SK-N-DZ (cell line): ENCODE results near the gene MX1.

Experiments
- DNase-seq: peaks from one replicate; pipeline ENCODE4 v3.0.0-alpha.2; 2015; ENCODE audit warnings: low spot score

MX1 gene

GRCh38 chr21:41431788-41432548, 5.9 kb downstream of the MX1 start:
- no peak for DNase-seq

- no peak for DNase-seq
Observed at GRCh38 chr21:41432562-41433460, 6.8 kb downstream of the MX1 start.

GRCh38 chr21:41433566-41433965, 7.5 kb downstream of the MX1 start:
- no peak for DNase-seq

GRCh38 chr21:41435706-41436105, 9.7 kb downstream of the MX1 start:
- no peak for DNase-seq

GRCh38 chr21:41437729-41438128, 11.7 kb downstream of the MX1 start:
- DNase-seq, result no peak

GRCh38 chr21:41438425-41439113, 12.5 kb downstream of the MX1 start:
- no peak for DNase-seq

- DNase-seq, result no peak
Observed at GRCh38 chr21:41439248-41439647, 13.2 kb downstream of the MX1 start.

GRCh38 chr21:41441546-41441945, 15.5 kb downstream of the MX1 start:
- no peak for DNase-seq

- DNase-seq, result no peak
Observed at GRCh38 chr21:41442481-41443186, 16.6 kb downstream of the MX1 start.

- no peak for DNase-seq
Observed at GRCh38 chr21:41443562-41443961, 17.5 kb downstream of the MX1 start.

GRCh38 chr21:41444703-41445464, 18.8 kb downstream of the MX1 start:
- DNase-seq, result no peak

GRCh38 chr21:41445465-41445862, 19.4 kb downstream of the MX1 start:
- no peak for DNase-seq

GRCh38 chr21:41446586-41446985, 20.5 kb downstream of the MX1 start:
- no peak for DNase-seq

- no peak for DNase-seq
Observed at GRCh38 chr21:41447356-41447755, 21.3 kb downstream of the MX1 start.

- DNase-seq, result no peak
Observed at GRCh38 chr21:41449613-41450012, 23.6 kb downstream of the MX1 start.

- no peak for DNase-seq
Observed at GRCh38 chr21:41451753-41452676, 26.0 kb downstream of the MX1 start.

- no peak for DNase-seq
Observed at GRCh38 chr21:41453198-41453597, 27.2 kb downstream of the MX1 start.

GRCh38 chr21:41453761-41454160, 27.7 kb downstream of the MX1 start:
- DNase-seq, result no peak

- DNase-seq, result no peak
Observed at GRCh38 chr21:41458121-41458520, 32.1 kb downstream of the MX1 start.

- DNase-seq, result no peak
Observed at GRCh38 chr21:41458559-41458958, 32.5 kb downstream of the MX1 start.
